ENCODE data around the gene WWTR1. TPM values are rescaled to one million over a fixed set of nuclear protein-coding genes. Genes with fewer than 3 reads are reported as not detected.

WWTR1 gene
- total RNA-seq, 1 donor from 2014 or later = 42.1 TPM

- TF ChIP-seq, protein P1, sequence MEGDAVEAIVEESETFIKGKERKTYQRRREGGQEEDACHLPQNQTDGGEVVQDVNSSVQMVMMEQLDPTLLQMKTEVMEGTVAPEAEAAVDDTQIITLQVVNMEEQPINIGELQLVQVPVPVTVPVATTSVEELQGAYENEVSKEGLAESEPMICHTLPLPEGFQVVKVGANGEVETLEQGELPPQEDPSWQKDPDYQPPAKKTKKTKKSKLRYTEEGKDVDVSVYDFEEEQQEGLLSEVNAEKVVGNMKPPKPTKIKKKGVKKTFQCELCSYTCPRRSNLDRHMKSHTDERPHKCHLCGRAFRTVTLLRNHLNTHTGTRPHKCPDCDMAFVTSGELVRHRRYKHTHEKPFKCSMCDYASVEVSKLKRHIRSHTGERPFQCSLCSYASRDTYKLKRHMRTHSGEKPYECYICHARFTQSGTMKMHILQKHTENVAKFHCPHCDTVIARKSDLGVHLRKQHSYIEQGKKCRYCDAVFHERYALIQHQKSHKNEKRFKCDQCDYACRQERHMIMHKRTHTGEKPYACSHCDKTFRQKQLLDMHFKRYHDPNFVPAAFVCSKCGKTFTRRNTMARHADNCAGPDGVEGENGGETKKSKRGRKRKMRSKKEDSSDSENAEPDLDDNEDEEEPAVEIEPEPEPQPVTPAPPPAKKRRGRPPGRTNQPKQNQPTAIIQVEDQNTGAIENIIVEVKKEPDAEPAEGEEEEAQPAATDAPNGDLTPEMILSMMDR (IDR thresholded peaks at IDR 0.05; ENCODE audit: insufficient read depth, low read length, poor library complexity, severe bottlenecking) = no peak
- Histone ChIP-seq H3K4me3 (ENCODE audit: low read depth, low read length) (no peak overlapping the region), H3K27me3 (ENCODE audit: control insufficient read depth, insufficient read depth, low read length) (no peaks in the 10 kb centered on the region), H3K36me3 (ENCODE audit: control insufficient read depth, insufficient read depth, low read length) (no peaks in the 10 kb centered on the region)
- DNase-seq (ENCODE audit: low read depth) = no peak
Measured at GRCh38 chr3:149559525-149559924, 98.3 kb downstream of the WWTR1 start.

DNA sequence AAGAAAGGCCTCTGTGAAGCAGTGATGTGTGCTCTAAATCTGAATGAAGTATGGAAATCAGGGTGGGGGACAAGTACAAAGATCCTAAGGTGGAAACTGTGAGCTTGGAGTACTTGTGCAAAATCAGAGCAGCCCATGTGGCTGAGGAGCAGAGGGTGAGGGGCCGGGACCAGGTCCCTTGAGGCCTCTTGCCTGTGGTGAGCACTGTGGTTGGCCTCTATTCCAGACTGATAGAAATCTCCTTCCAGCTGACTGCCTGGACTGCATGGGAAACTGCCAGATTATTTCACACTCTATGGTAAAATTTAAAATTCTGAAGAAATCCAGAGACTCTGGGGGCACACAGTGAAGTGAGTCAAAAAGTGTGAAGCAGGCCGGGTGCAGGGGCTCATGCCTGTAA is 101.9 kb downstream of the WWTR1 start:
- TF ChIP-seq, protein P1 (IDR thresholded peaks at IDR 0.05; ENCODE audit: insufficient read depth, low read length, poor library complexity, severe bottlenecking) = no peak
- no peaks in the 10 kb centered on the region for H3K27me3 ChIP-seq (ENCODE audit: control insufficient read depth, insufficient read depth, low read length)
- no peaks in the 10 kb centered on the region for H3K36me3 ChIP-seq (ENCODE audit: control insufficient read depth, insufficient read depth, low read length)
- no peak for DNase-seq (ENCODE audit: low read depth)
- H3K4me3 ChIP-seq (ENCODE audit: low read depth, low read length) = no peak overlapping the region

GRCh38 chr3:149554826-149555225 is 103.0 kb downstream of the WWTR1 start:
- TF ChIP-seq, protein P1 (IDR thresholded peaks at IDR 0.05; ENCODE audit: insufficient read depth, low read length, poor library complexity, severe bottlenecking) = no peak
- Histone ChIP-seq H3K36me3 (ENCODE audit: control insufficient read depth, insufficient read depth, low read length) (no peaks in the 10 kb centered on the region), H3K4me3 (ENCODE audit: low read depth, low read length) (no peak overlapping the region), H3K27me3 (ENCODE audit: control insufficient read depth, insufficient read depth, low read length) (no peaks in the 10 kb centered on the region)
- no peak for DNase-seq (ENCODE audit: low read depth)

DNA sequence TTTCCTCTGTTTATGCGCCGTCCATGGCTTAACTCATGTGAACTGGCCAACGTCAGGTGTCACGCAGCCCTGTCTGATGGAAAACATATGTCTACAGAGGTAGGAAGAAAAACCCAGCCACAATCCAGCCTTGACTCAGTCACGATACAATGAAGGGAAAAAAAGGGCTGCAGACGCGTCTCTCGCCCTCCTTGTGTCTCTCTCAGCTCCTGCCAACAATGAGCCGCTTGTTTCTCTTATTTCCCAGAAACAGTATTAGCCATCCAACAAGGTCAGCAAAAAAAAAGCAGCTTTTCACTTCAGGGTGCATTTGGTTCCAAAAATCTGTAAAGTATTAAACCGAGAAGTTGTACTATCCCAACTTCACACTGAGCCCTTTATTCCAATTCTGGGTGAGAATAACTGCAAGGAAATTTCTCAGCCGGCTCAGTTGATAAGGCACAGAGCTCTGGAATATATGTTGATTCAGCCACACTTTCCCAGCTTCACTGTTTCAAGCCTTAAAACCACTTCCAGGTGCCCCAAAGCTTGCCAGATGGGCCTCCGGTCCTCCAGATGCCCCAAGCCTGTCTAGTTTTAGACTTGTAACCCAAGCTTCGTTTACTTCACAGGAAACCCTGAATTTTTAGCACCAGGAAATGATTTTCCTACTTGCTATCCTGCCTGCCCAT is 103.9 kb downstream of the WWTR1 start:
- Histone ChIP-seq H3K36me3 (ENCODE audit: control insufficient read depth, insufficient read depth, low read length) (no peaks in the 10 kb centered on the region), H3K4me3 (ENCODE audit: low read depth, low read length) (no peak overlapping the region), H3K27me3 (ENCODE audit: control insufficient read depth, insufficient read depth, low read length) (no peaks in the 10 kb centered on the region)
- no peak for DNase-seq (ENCODE audit: low read depth)
- TF ChIP-seq, protein P1 (IDR thresholded peaks at IDR 0.05; ENCODE audit: insufficient read depth, low read length, poor library complexity, severe bottlenecking) = no peak

DNA sequence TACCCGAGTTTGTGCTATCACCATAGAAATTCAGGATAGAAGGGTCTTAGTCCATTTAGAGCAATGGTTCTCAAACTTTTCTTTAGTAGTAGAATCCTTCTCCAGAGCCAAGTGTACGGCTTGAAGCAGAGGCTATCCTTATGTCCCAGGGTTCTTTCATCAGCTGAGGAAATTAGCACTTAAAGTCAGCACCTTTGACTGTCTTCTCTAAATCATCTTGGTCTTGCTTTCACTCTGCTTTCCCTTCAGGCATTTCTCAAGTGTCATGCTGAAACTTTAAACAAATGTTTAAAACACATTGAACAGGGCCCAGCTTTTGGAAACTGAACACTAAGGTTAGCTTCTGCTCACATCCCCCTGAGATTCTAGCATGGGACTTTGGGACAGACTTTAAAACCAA is 105.1 kb downstream of the WWTR1 start:
- H3K36me3 ChIP-seq (ENCODE audit: control insufficient read depth, insufficient read depth, low read length) = no peaks in the 10 kb centered on the region
- no peaks in the 10 kb centered on the region for H3K27me3 ChIP-seq (ENCODE audit: control insufficient read depth, insufficient read depth, low read length)
- DNase-seq (ENCODE audit: low read depth) = no peak
- TF ChIP-seq, protein P1 (IDR thresholded peaks at IDR 0.05; ENCODE audit: insufficient read depth, low read length, poor library complexity, severe bottlenecking) = no peak
- no peak overlapping the region for H3K4me3 ChIP-seq (ENCODE audit: low read depth, low read length)

- DNase-seq (ENCODE audit: low read depth) = no peak
Measured at GRCh38 chr3:149551500-149551899, 106.3 kb downstream of the WWTR1 start.

More at GRCh38 chr3:149551500-149551899, 106.3 kb downstream of the WWTR1 start:
- Histone ChIP-seq H3K36me3 (ENCODE audit: control insufficient read depth, insufficient read depth, low read length) (no peaks in the 10 kb centered on the region), H3K4me3 (ENCODE audit: low read depth, low read length) (no peak overlapping the region), H3K27me3 (ENCODE audit: control insufficient read depth, insufficient read depth, low read length) (no peaks in the 10 kb centered on the region)
- TF ChIP-seq, protein P1 (IDR thresholded peaks at IDR 0.05; ENCODE audit: insufficient read depth, low read length, poor library complexity, severe bottlenecking) = no peak
